ENCODE results near the gene TRIM33. TPM values are rescaled to one million over a fixed set of nuclear protein-coding genes. Genes with fewer than 3 reads are reported as not detected.
A peak's percentile ranks its signal among the peaks of the same experiment; 100 is the strongest.

TRIM33 gene
- total and polyA plus RNA-seq, 2 of the 13 experiments (the other 11 are each of a cell fraction or from before 2014, with no cell fraction given), result 35.5 to 42.2 TPM

- TF ChIP-seq ZNF280D (CRISPR knock-in tag; IDR thresholded peaks at IDR 0.05) (0 out of 2 replicates have a peak, but pooled peaks have one; percentile 32), ZNF101 (CRISPR knock-in tag; IDR thresholded peaks at IDR 0.05; ENCODE audit: borderline replicate concordance, low read depth) (no peak), NR2F6 (IDR thresholded peaks at IDR 0.05) (peak; percentile 62; the same call in 1 of the 2 replicates), NR2F6 (CRISPR knock-in tag; IDR thresholded peaks at IDR 0.05) (peak; percentile 55; the same call in 1 of the 2 replicates), KAT2B (IDR thresholded peaks at IDR 0.05; ENCODE audit: borderline replicate concordance, low read depth, low read length) (no peak), HMG20A (CRISPR knock-in tag; IDR thresholded peaks at IDR 0.05; ENCODE audit: borderline replicate concordance) (peak; percentile 9; the same call in 1 of the 2 replicates), TBX2 (CRISPR knock-in tag; IDR thresholded peaks at IDR 0.05; ENCODE audit: borderline replicate concordance) (peak; percentile 50; the same call in 1 of the 2 replicates), RORA (CRISPR knock-in tag; IDR thresholded peaks at IDR 0.05) (no peak), MAFF (IDR thresholded peaks at IDR 0.05; ENCODE audit: low read depth, low read length) (peak; percentile 60), ELF3 (CRISPR knock-in tag; IDR thresholded peaks at IDR 0.05) (peak; percentile 28; the same call in 1 of the 2 replicates), NFE2 (CRISPR knock-in tag; IDR thresholded peaks at IDR 0.05) (peak; percentile 68), ZNF280B (CRISPR knock-in tag; IDR thresholded peaks at IDR 0.05; ENCODE audit: borderline replicate concordance) (no peak), ZNF33B (CRISPR knock-in tag; IDR thresholded peaks at IDR 0.05) (no peak), ZNF468 (CRISPR knock-in tag; IDR thresholded peaks at IDR 0.05) (no peak), ZNF841 (CRISPR knock-in tag; IDR thresholded peaks at IDR 0.05; ENCODE audit: borderline replicate concordance) (no peak), ZFY (CRISPR knock-in tag; IDR thresholded peaks at IDR 0.05) (no peak), ZNF839 (CRISPR knock-in tag; IDR thresholded peaks at IDR 0.05; ENCODE audit: borderline replicate concordance) (no peak), MXI1 (IDR thresholded peaks at IDR 0.05; ENCODE audit: borderline replicate concordance, low read depth, low read length) (0 out of 3 replicates have a peak, but pooled peaks have one; percentile 14), ZNF331 (CRISPR knock-in tag; IDR thresholded peaks at IDR 0.05) (peak; percentile 45; the same call in 1 of the 2 replicates), CEBPG (CRISPR knock-in tag; IDR thresholded peaks at IDR 0.05) (peak; percentile 58), ZBTB46 (CRISPR knock-in tag; IDR thresholded peaks at IDR 0.05; ENCODE audit: borderline replicate concordance) (no peak), SATB2 (CRISPR knock-in tag; IDR thresholded peaks at IDR 0.05) (no peak), KDM5A (IDR thresholded peaks at IDR 0.05; ENCODE audit: borderline replicate concordance, low read length) (peak; percentile 64; the same call in 1 of the 2 replicates), E2F1 (CRISPR knock-in tag; IDR thresholded peaks at IDR 0.05) (no peak), FLYWCH1 (CRISPR knock-in tag; IDR thresholded peaks at IDR 0.05) (no peak)
These were observed 52.7 kb downstream of the TRIM33 start (continued) for GRCh38 chr1:114458237-114458777.
